Calu3 (cell line): ENCODE measurements around the gene ZBTB4. TPM values are rescaled to one million over a fixed set of nuclear protein-coding genes. Genes with fewer than 3 reads are reported as not detected.

Experiments used
- Bru-seq: library from RNA; stranded (reverse); fragments of 400-500 nt; gene quantifications from one replicate; lab custom pipeline; 2021; lab: Mats Ljungman, UMichigan
- BruChase-seq, 2 experiments: library from RNA; stranded (reverse); fragments of 400-500 nt; gene quantifications; one replicate each; lab custom pipeline; 2021; lab: Mats Ljungman, UMichigan
- BruUV-seq: library from RNA; stranded (reverse); fragments of 400-500 nt; replicated peaks from 2 replicates; lab custom pipeline; 2021; lab: Mats Ljungman, UMichigan
- CTCF ChIA-PET: fragments of 300-600 bp; sonication (Branson Sonifier 250); formaldehyde crosslinking; loops from one replicate; lab custom pipeline; 2022; ENCODE audit warnings: antibody characterized with exemption; lab: Charles Lee
- DNase-seq: peaks from one replicate; pipeline ENCODE4 v3.0.0; 2022
- H3K27ac Mint-ChIP-seq: one replicate; pipeline ENCODE4 v1.8.0; 2022; ENCODE audit warnings: mixed read lengths; ENCODE audit not compliant: unreplicated experiment
- H3K27me3 Mint-ChIP-seq: one replicate; pipeline ENCODE4 v1.8.0; 2022; ENCODE audit warnings: mixed read lengths; ENCODE audit not compliant: unreplicated experiment
- H3K36me3 Mint-ChIP-seq: one replicate; pipeline ENCODE4 v1.8.0; 2022; ENCODE audit warnings: mild to moderate bottlenecking, moderate library complexity, mixed read lengths; ENCODE audit not compliant: insufficient read depth, unreplicated experiment
- H3K4me1 Mint-ChIP-seq: one replicate; pipeline ENCODE4 v1.8.0; 2022; ENCODE audit warnings: mild to moderate bottlenecking, low read depth, mixed read lengths; ENCODE audit not compliant: unreplicated experiment
- H3K4me3 Mint-ChIP-seq: one replicate; pipeline ENCODE4 v1.8.0; 2022; ENCODE audit warnings: mild to moderate bottlenecking, low read depth, moderate library complexity, mixed read lengths; ENCODE audit not compliant: unreplicated experiment
- H3K9me3 Mint-ChIP-seq: one replicate; pipeline ENCODE4 v1.8.0; 2022; ENCODE audit warnings: low read depth, mixed read lengths; ENCODE audit not compliant: unreplicated experiment
- CTCF ChIP-seq: fragments of 200-600 bp; IDR thresholded peaks from one replicate; pipeline ENCODE4 v1.8.0; 2022; ENCODE audit warnings: antibody characterized with exemption; ENCODE audit not compliant: unreplicated experiment
- intact Hi-C: fragments of 100-400 bp; cut with micrococcal nuclease; formaldehyde crosslinking; loops from one replicate; pipeline ENCODE4 v1.10.0; 2022; ENCODE audit not compliant: unreplicated experiment
- long read RNA-seq: library from polyadenylated mRNA; stranded (forward); transcript quantifications from one replicate; pipeline ENCODE4 v2.0.0, GENCODE V29; 2022
- total RNA-seq: library from RNA; stranded (reverse); gene quantifications from 2 replicates; pipeline ENCODE4 v1.2.3, GENCODE V29; 2022

ZBTB4 gene
- 27.2 and 28.1 TPM in 2 replicates for total RNA-seq
- percentile 61 among the genes with signal in this experiment for Bru-seq, nascent RNA
- BruChase-seq, experiment 1, labeled RNA remaining after a 6-hour chase, result percentile 89 among the genes with signal in this experiment
- BruChase-seq, experiment 2, labeled RNA remaining after a 2-hour chase, result percentile 87 among the genes with signal in this experiment
- long read RNA-seq, full-length matches to known transcripts, result 2 of 19 reads
- long read RNA-seq, partial matches to known transcripts, result 1 of 19 reads
- long read RNA-seq, other reads (novel, unspliced or antisense), result 16 of 19 reads

DNA sequence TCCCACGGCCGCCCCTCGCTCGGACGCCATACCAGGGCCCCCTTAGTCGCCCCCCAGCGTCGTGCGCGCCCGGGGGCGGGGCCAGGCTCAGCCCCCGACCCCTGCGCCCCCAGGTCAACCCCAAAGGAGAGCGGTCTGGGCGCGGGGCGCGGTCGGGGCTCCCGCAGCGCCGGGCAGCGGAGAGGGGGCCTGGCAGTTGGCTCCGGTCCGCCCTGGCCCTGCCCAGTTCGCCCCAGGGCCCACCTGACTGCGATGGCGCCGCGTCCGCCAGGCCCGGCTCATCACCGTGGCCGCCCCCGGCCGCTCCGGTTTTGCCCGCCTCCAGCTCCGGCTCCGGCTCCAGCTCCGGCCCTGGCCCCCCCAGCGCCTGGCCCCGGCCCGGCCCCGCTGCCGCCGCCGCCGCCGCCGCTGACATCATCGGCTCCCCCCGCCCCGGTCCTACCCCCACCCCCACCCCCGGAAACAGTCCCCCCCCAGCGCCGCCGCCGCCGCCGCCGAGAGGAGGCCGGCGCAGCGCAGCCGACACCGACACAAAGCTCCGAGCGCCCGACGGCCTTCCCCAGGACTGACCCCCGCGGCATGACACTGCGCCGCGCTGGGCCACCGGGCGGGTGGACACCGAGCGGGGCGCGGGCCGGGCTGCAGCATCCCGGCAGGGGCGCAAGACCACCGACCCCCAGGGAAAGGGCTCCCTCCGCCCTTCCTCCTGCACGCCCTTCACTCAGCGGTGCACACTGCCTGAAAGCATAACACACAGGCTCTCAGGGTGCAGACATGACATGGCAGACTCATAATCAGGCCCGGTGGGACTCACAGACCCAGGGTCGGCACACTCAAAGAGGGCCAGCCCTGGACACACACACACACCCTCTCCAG is at the start of gene ZBTB4:
Gene ZBTB4 (minus strand): TSS at position 419 of the 876 bp plus-strand sequence. CDS start 12,830 bp downstream, outside the sequence.
- Mint-ChIP-seq H3K36me3 (peaks cover 55% of the 10 kb centered on the region), H3K4me1 (peaks cover 47% of the 10 kb centered on the region), H3K27me3 (no peaks in the 10 kb centered on the region), H3K27ac (peak within 1 kb of the TSS; percentile 76), H3K4me3 (peak within 1 kb of the TSS; percentile 74), H3K9me3 (peaks cover 3% of the 10 kb centered on the region)
- BruUV-seq, result no TSS peak
- CTCF ChIA-PET, result interaction anchor here (1.1 to 1.4 kb wide), 3 partner anchors 43 to 123 kb away, joined by 3 to 5 read pairs (median 3); no protein-coding TSS in a partner anchor
- TF ChIP-seq CTCF, result no peak
- intact Hi-C loops, result loop anchor here (5.0 kb wide), 1 partner anchor 42 kb away; the partner anchor contains the start of genes FGF11 and TMEM102
- DNase-seq, result peak; percentile 43

DNA sequence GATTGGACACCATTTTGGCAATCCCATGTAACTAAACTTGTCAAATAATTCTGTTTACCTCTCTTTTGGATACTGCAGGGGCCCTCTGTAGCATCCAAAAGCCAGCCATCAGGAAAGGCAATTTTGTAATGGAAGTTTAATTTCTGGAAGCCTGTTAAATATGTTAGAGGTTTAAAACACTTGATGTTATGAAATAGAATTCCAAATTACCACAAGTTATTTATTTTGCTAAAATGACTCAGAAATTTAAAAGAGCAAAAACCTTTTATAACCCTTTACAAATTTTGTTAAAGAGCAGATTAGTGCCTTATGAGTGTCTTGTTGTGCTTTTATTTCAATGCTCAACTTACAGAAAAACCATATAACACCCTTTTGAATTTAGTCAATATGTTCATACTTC is 49.4 kb upstream of the ZBTB4 start:
- no peaks in the 10 kb centered on the region for H3K4me1 Mint-ChIP-seq
- H3K4me3 Mint-ChIP-seq, result no peak overlapping the region
- no peak for DNase-seq
- H3K27me3 Mint-ChIP-seq, result no peaks in the 10 kb centered on the region
- H3K27ac Mint-ChIP-seq, result no peak overlapping the region
- CTCF ChIA-PET, result no interaction called here
- H3K36me3 Mint-ChIP-seq, result no peaks in the 10 kb centered on the region
- no peaks in the 10 kb centered on the region for H3K9me3 Mint-ChIP-seq
- intact Hi-C loops, result no loop called here
- TF ChIP-seq CTCF, result no peak
- BruUV-seq, result no TSS peak

GRCh38 chr17:7523033-7523432 is 43.6 kb upstream of the ZBTB4 start:
- CTCF ChIA-PET, result interaction anchor here (0.7 kb wide), 1 partner anchor 51 kb away, joined by 4 read pairs; no protein-coding TSS in a partner anchor
- no peak for DNase-seq
- TF ChIP-seq CTCF, result peak; percentile 7
- Mint-ChIP-seq H3K4me1 (no peaks in the 10 kb centered on the region), H3K4me3 (no peak overlapping the region), H3K9me3 (no peaks in the 10 kb centered on the region), H3K27me3 (no peaks in the 10 kb centered on the region), H3K27ac (no peak overlapping the region), H3K36me3 (no peaks in the 10 kb centered on the region)
- intact Hi-C loops, result no loop called here
- no TSS peak for BruUV-seq

- no peaks in the 10 kb centered on the region for H3K27me3 Mint-ChIP-seq
- H3K4me3 Mint-ChIP-seq, result no peak overlapping the region
- H3K27ac Mint-ChIP-seq, result no peak overlapping the region
- no peaks in the 10 kb centered on the region for H3K9me3 Mint-ChIP-seq
- H3K4me1 Mint-ChIP-seq, result no peaks in the 10 kb centered on the region
- no peak for TF ChIP-seq CTCF
- CTCF ChIA-PET, result interaction anchor here (0.6 to 4.2 kb wide), 3 partner anchors 9 to 44 kb away, joined by 3 to 33 read pairs (median 5); no protein-coding TSS in a partner anchor
- intact Hi-C loops, result no loop called here
- peak; percentile 19 for DNase-seq
- no TSS peak for BruUV-seq
- H3K36me3 Mint-ChIP-seq, result peaks cover 19% of the 10 kb centered on the region
These were observed 36.6 kb upstream of the ZBTB4 start for GRCh38 chr17:7515911-7516610.
